Ascending aorta (tissue), 2 donors: ENCODE measurements around the gene SAPCD2. TPM values are rescaled to one million over a fixed set of nuclear protein-coding genes. Genes with fewer than 3 reads are reported as not detected.
A peak's percentile ranks its signal among the peaks of the same experiment; 100 is the strongest.

Experiments used
- DNase-seq, 2 donors: peaks; one replicate each; pipeline ENCODE4 v3.0.0-alpha.2; 2019; ENCODE audit warnings: low spot score in 2 of 2
- H3K27ac ChIP-seq, 2 donors: fragments of 200-600 bp; sonication (generic); one replicate each; pipeline ENCODE4 v1.5.1; 2016 to 2017; ENCODE audit warnings: mild to moderate bottlenecking in 1 of 2
- H3K27me3 ChIP-seq: fragments of 200-600 bp; sonication (generic); one replicate; pipeline ENCODE4 v1.5.1; 2017
- H3K36me3 ChIP-seq, 2 donors: fragments of 200-600 bp; sonication (generic); one replicate each; pipeline ENCODE4 v1.5.1; 2016
- H3K4me1 ChIP-seq, 2 donors: fragments of 200-600 bp; sonication (generic); one replicate each; pipeline ENCODE4 v1.5.1; 2016 to 2017; ENCODE audit warnings: mild to moderate bottlenecking in 1 of 2
- H3K4me3 ChIP-seq, 2 donors: fragments of 200-600 bp; sonication (generic); one replicate each; pipeline ENCODE4 v1.5.1; 2016 to 2017; ENCODE audit warnings: mild to moderate bottlenecking in 1 of 2
- H3K9me3 ChIP-seq, 2 donors: fragments of 200-600 bp; sonication (generic); one replicate each; pipeline ENCODE4 v1.5.1; 2016
- intact Hi-C: fragments of 100-400 bp; cut with DNase I; formaldehyde crosslinking; loops from one replicate; pipeline ENCODE4 v1.15.1; 2023
- total RNA-seq: library from RNA; depleted of rRNA; stranded (reverse); fragments of >200 nt; gene quantifications from one replicate; pipeline ENCODE4 v1.1.0, GENCODE V29; 2016
- TF ChIP-seq, protein P1 (sequence below), 3 experiments: fragments of 200-600 bp in 2 of 3; fragments of 450-650 bp in 1 of 3; sonication (generic) in 2 of 3; IDR thresholded peaks; one replicate each; pipeline ENCODE4 v1.5.1; 2016 to 2019; ENCODE audit warnings: antibody characterized with exemption in 3 of 3, mild to moderate bottlenecking in 1 of 3, moderate library complexity in 1 of 3

SAPCD2 gene
- total RNA-seq, 1 donor from 2014 or later, result 8.7 TPM

GRCh38 chr9:137045294-137046087 lies 24.9 kb downstream of the SAPCD2 start:
- TF ChIP-seq, protein P1, sequence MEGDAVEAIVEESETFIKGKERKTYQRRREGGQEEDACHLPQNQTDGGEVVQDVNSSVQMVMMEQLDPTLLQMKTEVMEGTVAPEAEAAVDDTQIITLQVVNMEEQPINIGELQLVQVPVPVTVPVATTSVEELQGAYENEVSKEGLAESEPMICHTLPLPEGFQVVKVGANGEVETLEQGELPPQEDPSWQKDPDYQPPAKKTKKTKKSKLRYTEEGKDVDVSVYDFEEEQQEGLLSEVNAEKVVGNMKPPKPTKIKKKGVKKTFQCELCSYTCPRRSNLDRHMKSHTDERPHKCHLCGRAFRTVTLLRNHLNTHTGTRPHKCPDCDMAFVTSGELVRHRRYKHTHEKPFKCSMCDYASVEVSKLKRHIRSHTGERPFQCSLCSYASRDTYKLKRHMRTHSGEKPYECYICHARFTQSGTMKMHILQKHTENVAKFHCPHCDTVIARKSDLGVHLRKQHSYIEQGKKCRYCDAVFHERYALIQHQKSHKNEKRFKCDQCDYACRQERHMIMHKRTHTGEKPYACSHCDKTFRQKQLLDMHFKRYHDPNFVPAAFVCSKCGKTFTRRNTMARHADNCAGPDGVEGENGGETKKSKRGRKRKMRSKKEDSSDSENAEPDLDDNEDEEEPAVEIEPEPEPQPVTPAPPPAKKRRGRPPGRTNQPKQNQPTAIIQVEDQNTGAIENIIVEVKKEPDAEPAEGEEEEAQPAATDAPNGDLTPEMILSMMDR (IDR thresholded peaks at IDR 0.05), result no peak
- H3K36me3 ChIP-seq, result peaks cover 3 to 8% of the 10 kb centered on the region in 2 donors
- H3K9me3 ChIP-seq, result no peaks in the 10 kb centered on the region
- intact Hi-C loops, result loop anchor here (2.0 kb wide), 1 partner anchor 19 kb away; no protein-coding TSS in a partner anchor
- H3K27ac ChIP-seq, result peak overlapping the region; percentile 29 to 49
- H3K4me1 ChIP-seq, result peaks cover 5 to 20% of the 10 kb centered on the region in 2 donors
- H3K27me3 ChIP-seq, result peaks cover 18% of the 10 kb centered on the region
- H3K4me3 ChIP-seq, result peak overlapping the region; percentile 72 to 81
- DNase-seq, result no peak

DNA sequence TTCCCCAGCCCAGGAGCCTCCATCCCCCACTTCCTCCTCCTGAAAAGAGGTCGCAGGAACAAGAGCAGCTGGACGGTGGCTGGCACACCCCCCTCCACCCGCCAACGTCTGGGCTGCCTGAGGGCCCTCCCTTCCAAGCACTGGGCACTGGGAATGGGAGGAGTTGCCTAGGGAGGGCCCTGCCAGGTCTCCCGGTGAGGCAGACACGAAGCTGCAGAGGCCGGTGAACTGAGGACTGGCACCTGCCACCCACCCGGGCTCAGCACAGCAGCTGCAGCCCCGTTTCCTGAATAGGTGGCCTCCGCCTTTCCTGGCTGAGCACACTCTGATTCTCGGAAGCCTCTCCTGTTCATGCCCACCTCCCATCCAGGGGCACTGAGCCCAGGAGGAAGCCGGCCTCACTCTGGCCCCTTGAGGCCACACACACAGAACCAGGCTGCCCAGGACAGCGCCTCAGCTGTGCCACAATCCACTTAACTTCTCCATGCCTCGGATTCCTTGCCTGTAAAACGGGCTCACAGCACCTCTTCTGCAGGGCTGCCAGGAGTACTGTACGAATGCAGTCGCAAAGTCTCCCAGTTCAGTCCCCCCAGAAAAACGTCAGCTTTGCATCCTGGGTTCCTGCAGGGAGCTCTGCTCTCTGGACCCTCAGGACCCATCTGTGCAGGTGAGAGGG lies 25.7 kb downstream of the SAPCD2 start:
- TF ChIP-seq, protein P1 (IDR thresholded peaks at IDR 0.05), result no peak
- no peak for DNase-seq
- Histone ChIP-seq H3K36me3 (peaks cover 11 to 16% of the 10 kb centered on the region in 2 donors), H3K4me1 (peaks cover 5 to 20% of the 10 kb centered on the region in 2 donors), H3K4me3 (peak overlapping the region; percentile 72 to 81), H3K27ac (no peak overlapping the region), H3K27me3 (peaks cover 17% of the 10 kb centered on the region), H3K9me3 (no peaks in the 10 kb centered on the region)
- intact Hi-C loops, result no loop called here

DNA sequence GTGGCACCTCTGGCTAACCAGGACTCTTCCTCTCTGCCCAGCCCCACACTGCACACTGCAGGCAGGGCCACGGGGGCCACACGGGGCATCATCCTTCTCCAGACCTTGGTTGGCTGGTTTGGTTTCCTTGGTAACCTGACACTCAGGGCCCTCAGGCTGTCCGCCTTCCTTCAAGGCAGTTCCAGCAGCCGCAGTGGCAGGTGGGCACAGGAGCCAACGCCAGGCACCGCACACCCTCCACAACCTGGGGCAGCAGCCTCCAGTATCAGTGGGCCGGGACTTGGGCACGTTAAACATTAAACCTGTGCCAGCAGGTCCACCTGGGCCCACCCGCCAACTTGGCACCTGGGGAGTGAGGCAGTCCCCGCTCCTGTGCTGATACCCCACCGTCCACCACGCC lies 26.3 kb downstream of the SAPCD2 start:
- peaks cover 17 to 22% of the 10 kb centered on the region in 2 donors for H3K36me3 ChIP-seq
- intact Hi-C loops, result no loop called here
- H3K9me3 ChIP-seq, result no peaks in the 10 kb centered on the region
- H3K4me1 ChIP-seq, result peaks cover 5 to 20% of the 10 kb centered on the region in 2 donors
- peak overlapping the region in 1 of 2 donors; percentile 72 for H3K4me3 ChIP-seq
- peak overlapping the region in 1 of 2 donors; percentile 53 for H3K27ac ChIP-seq
- TF ChIP-seq, protein P1 (IDR thresholded peaks at IDR 0.05), result no peak
- no peak for DNase-seq
- peaks cover 11% of the 10 kb centered on the region for H3K27me3 ChIP-seq

- H3K4me1 ChIP-seq, result peaks cover 5 to 20% of the 10 kb centered on the region in 2 donors
- TF ChIP-seq, protein P1 (IDR thresholded peaks at IDR 0.05), result no peak
- peaks cover 5% of the 10 kb centered on the region for H3K27me3 ChIP-seq
- no peaks in the 10 kb centered on the region for H3K9me3 ChIP-seq
- peak overlapping the region in 1 of 2 donors; percentile 53 for H3K27ac ChIP-seq
- H3K36me3 ChIP-seq, result peaks cover 18 to 27% of the 10 kb centered on the region in 2 donors
- no peak for DNase-seq
- intact Hi-C loops, result no loop called here
- no peak overlapping the region for H3K4me3 ChIP-seq
These were observed 27.3 kb downstream of the SAPCD2 start for GRCh38 chr9:137042751-137043727.

DNA sequence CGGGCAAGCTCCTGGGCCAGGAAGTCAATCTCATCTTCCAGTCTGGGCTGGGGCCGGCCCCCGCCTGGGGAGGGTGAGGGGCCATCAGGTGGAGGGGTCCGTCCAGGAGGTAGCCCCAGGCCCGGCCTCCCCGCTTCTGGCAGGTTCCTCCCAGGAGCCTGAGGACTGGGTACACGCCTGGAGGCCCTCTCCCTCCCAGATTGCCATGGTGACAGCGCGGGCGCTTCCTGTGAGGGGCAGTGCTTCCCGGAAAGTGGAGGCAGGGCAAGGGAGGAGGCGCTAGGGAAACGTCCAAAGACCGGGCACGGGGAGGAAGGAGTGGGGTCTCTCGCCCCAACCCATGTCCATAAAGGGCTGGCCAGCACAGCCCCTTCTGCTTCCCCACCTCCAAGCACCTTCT lies 29.2 kb downstream of the SAPCD2 start:
- no peak for DNase-seq
- peaks cover 5 to 15% of the 10 kb centered on the region in 2 donors for H3K4me1 ChIP-seq
- TF ChIP-seq, protein P1 (IDR thresholded peaks at IDR 0.05), result no peak
- H3K4me3 ChIP-seq, result no peak overlapping the region
- no peaks in the 10 kb centered on the region for H3K27me3 ChIP-seq
- peak overlapping the region in 1 of 2 donors; percentile 17 for H3K27ac ChIP-seq
- intact Hi-C loops, result no loop called here
- no peaks in the 10 kb centered on the region for H3K9me3 ChIP-seq
- H3K36me3 ChIP-seq, result peaks cover 18 to 27% of the 10 kb centered on the region in 2 donors
